SK-MEL-5 (cell line): Measurements from ENCODE around the gene MAP2K6. TPM values are rescaled to one million over a fixed set of nuclear protein-coding genes. Genes with fewer than 3 reads are reported as not detected.
A peak's percentile ranks its signal among the peaks of the same experiment; 100 is the strongest.

Experiments
- DNase-seq: peaks from one replicate; pipeline ENCODE4 v3.0.0-alpha.2; 2016; ENCODE audit warnings: low read depth, low spot score
- in situ Hi-C: cut with HindIII; loops from 2 replicates; pipeline ENCODE4 v1.10.0; 2016; ENCODE audit warnings: low sequenced_read_pairs, high pct_unique_total_duplicates, low pct_unique_long_range_greater_than_20kb
- total RNA-seq: library from RNA; depleted of rRNA; stranded (reverse); fragments of >200 nt; shearing (Covaris generic); gene quantifications from 2 replicates; pipeline ENCODE4 v1.2.3, GENCODE V29; 2014

Gene MAP2K6
- total RNA-seq, 1 experiment from 2014 or later, result 12.2 TPM

GRCh38 chr17:69503711-69504110 is 89.2 kb downstream of the MAP2K6 start:
- in situ Hi-C loops, result no loop called here

DNA sequence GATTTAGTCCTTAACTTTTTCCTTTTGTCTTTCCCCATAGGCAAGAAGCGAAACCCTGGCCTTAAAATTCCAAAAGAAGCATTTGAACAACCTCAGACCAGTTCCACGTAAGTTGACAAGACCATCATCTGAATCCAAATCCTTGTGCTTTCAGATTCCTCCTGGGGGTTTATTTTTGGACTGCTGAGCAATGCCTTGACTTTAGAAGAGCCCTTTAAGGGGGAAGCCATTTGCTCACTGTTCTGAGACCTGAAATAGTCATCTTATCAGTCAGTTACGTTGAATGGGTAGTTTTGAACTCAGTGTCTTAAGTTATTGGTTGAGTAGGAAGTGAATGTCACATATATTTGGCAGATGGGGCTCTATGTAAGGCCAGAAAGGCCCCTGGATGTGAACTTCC is 91.2 kb downstream of the MAP2K6 start:
- no peak for DNase-seq
- in situ Hi-C loops, result no loop called here

More at GRCh38 chr17:69503711-69504110, 89.2 kb downstream of the MAP2K6 start:
- DNase-seq, result no peak

GRCh38 chr17:69506489-69506888 is 92.0 kb downstream of the MAP2K6 start:
- in situ Hi-C loops, result no loop called here
- peak; percentile 63 for DNase-seq

DNA sequence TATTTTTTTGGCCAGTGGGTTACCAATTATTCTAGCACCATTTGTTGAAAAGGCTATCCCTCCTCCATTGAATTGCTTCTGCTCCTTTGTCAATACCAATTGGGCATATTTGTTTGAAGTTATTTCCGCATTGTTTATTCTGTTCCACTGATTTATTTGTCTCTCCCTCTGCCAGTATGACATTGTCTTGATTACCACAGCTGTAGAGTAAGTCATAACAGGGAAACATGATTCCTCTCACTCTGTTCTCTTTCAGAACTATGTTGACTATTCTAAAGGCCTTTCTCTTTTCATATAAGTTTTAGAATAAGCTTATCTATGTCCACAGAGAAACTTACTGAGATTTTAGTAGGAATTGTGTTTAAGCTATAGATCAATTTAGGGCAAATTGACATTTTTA is 94.3 kb downstream of the MAP2K6 start:
- no peak for DNase-seq
- in situ Hi-C loops, result no loop called here

GRCh38 chr17:69511250-69511649 is 96.8 kb downstream of the MAP2K6 start:
- DNase-seq, result no peak
- in situ Hi-C loops, result no loop called here

GRCh38 chr17:69512946-69513345 is 98.4 kb downstream of the MAP2K6 start:
- in situ Hi-C loops, result no loop called here
- no peak for DNase-seq

DNA sequence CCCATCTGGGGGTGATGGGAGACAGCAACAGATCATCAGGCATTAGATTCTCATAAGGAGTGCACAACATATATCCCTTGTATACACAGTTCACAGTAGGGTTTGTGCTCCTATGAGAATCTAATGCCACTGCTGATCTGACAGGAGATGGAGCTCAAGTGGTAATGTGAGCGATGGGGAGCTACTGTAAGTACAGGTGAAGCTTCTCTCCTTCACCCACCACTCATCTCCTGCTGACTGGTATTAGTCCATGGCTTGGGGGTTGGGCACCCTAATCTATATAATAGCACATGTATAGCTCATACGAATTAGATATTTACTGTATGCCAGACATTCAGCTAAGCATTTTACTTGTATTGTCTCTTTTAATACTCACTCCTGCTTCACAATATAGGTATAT is 101.7 kb downstream of the MAP2K6 start:
- no peak for DNase-seq
- in situ Hi-C loops, result no loop called here

GRCh38 chr17:69516911-69517310 is 102.4 kb downstream of the MAP2K6 start:
- in situ Hi-C loops, result no loop called here
- DNase-seq, result no peak

DNA sequence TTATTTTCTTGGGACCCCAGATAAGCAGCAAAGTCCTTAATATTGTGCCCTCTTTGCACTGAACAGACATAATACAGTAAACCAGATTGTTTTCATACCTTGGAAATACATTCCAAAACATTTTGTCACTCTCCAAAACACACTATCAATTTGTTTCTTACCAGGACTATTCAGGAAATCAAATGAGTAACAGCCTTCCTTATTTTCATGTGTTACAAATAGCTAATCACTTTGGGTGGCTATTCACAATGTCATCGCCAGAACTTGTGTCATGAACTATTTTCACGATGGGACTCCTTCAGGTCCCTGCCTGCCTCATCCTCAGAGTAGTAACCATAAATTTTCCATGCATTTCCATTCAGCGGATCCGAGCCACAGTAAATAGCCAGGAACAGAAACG is 104.5 kb downstream of the MAP2K6 start:
- DNase-seq, result no peak
- in situ Hi-C loops, result no loop called here

DNA sequence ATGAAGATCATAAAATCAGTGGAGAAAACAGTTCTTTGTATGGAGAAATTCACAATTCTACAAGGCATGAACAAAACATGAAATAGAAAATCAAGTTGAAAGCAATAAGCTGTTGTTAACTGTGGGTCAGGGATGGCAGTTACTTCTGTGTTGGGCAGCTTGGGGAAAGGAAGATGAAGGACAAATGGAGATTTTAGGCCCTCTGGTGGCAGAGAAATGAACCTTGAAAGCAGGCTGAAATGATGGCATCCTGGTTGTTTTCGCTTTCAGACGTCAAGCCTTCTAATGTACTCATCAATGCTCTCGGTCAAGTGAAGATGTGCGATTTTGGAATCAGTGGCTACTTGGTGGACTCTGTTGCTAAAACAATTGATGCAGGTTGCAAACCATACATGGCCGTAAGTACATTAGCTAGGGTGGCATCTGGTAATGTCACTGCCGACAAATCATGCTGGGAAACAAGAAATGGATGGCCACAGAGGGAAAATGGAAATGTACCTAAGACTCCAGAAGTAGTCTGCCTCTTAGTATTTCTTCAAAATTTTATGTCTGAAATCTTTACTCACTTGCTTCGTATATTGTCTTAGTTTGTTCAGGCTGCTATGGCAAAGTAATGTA is 108.9 kb downstream of the MAP2K6 start:
- in situ Hi-C loops, result no loop called here

DNA sequence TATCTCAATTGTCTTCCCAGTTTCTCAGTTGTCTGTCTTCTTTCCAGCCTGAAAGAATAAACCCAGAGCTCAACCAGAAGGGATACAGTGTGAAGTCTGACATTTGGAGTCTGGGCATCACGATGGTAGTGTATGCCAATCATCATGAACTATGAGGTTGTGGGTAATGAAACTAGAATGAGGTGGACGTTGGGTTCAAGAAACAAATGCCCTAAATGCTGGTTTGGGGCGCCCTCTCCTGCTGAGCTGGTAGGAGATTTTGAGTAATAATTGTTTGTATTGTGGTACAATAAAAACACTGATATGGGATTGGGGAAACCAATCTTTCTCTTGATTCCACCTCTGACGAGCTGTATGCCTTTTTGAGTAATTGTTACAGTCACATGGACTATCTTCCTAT is 110.4 kb downstream of the MAP2K6 start:
- peak; percentile 45 for DNase-seq
- in situ Hi-C loops, result no loop called here

More for the DNA sequence above, 108.9 kb downstream of the MAP2K6 start:
- DNase-seq, result peak; percentile 90

DNA sequence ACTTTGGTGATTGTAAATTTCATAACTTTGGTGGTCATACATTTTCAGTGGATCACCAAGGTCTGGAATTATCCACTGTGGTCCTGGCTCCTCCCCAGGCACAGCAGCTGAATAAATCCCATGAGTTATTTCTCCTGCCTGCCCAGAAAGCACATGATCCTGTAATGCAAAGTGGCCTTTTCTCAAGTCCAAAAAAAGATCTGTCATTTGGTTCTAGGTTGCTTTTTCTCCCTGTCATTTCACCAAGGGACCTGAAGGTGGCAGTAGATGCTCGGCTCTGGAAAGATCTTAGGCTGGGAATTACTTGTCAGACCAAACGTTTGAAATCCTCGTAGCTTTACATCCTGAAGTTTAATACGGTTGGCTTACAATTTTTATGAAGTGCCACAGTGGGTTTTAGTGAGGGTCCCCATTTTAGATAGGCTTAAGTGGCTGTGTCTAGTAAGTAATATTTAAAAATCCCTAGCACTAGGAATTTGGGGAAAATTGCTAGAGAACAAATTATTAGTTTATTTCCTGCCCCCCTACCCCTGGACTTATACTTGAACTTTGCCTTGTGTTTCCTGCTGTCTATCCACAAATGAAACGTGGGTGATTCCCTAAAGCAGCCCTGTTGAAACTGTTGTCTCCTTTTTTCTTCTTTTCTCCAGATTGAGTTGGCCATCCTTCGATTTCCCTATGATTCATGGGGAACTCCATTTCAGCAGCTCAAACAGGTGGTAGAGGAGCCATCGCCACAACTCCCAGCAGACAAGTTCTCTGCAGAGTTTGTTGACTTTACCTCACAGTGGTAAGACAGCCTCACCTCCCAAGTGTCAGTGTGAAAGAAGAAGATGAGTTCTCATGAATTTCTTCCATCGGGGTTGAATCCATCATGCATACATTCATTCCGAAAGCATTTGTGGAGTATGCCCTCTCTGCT is 111.7 kb downstream of the MAP2K6 start:
- in situ Hi-C loops, result no loop called here
- peak; percentile 96 for DNase-seq

GRCh38 chr17:69528035-69528434 is 113.5 kb downstream of the MAP2K6 start:
- peak; percentile 85 for DNase-seq
- in situ Hi-C loops, result no loop called here

DNA sequence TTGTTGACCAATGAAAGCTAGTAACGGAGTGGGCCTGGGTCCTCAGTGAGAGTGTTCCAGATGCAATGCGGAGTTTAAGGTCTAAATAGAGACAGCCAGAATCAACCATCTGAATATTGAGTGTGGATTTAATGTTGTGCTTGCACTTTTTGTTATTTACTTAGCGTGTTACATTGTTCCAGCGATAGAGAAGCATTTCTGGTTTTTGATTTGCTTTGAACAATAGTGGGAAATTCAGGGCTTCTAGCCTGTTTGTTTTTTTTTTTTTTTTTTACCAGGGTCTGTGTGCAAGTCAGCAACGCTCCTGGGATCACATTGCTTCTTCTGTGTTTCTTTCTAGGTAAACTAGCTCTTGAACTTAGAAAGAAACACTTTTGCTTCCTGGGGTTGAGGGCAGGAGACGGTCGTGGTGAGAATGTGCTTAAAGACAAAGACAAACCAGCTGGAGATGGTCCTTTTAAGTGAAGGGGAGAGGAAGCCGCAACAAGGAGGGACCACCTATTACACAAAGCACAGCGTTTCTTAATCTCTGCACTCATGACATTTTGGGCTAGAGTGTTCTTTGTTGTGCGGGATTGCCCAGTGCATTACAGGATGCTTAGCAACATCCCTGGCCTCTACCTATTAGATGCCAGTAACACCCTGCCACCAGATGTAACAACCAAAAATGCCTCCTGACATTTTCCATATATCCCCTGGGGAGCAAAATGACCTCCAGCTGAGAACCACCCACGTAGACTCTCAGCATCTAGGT is 119.2 kb downstream of the MAP2K6 start:
- in situ Hi-C loops, result no loop called here
- no peak for DNase-seq

GRCh38 chr17:69534235-69534621 is 119.7 kb downstream of the MAP2K6 start:
- DNase-seq, result no peak
- in situ Hi-C loops, result no loop called here

DNA sequence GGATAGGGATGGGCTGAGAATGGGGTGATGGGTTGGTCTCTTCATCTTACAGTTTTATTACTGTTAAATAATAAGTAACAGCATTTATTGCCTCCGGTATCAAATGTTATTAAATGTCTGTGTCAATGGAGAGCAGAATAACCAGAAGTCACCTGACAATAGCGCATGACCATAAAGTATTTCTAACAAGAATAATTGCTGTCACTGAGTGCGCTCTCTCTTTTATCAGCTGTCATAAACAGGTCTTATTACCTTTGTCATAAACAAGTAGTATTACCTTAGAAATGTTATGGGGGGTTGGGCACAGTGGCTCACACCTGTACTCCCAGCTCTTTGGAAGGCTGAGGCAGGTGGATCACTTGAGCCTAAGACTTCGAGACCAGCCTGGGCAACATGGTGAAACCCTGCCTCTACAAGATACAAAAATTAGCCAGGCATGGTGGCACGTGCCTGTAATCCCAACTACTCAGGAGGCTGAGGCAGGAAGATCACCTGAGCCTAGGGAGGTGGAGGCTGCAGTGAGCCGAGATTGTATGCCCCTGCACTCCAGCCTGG is 120.6 kb downstream of the MAP2K6 start:
- in situ Hi-C loops, result no loop called here
- DNase-seq, result no peak

DNA sequence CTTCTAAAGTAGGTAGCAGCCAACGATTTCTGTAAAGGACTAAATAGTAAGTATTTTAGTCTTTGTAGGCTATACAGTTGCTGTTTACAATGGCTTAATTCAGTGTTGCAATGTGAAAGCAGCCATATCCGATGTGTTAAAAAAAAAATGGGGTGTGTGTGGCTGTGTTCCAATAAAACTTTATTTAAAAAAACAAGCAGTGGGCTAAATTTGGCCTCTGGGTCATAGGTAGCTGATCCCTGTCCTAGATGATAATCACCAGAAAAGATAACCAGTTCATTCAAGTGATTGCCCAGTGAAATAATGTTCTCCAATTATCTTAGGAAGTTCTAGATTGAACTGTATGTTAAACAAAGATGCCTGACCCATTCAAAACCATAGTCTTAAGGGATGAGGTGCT is 124.3 kb downstream of the MAP2K6 start:
- in situ Hi-C loops, result no loop called here
- no peak for DNase-seq

DNA sequence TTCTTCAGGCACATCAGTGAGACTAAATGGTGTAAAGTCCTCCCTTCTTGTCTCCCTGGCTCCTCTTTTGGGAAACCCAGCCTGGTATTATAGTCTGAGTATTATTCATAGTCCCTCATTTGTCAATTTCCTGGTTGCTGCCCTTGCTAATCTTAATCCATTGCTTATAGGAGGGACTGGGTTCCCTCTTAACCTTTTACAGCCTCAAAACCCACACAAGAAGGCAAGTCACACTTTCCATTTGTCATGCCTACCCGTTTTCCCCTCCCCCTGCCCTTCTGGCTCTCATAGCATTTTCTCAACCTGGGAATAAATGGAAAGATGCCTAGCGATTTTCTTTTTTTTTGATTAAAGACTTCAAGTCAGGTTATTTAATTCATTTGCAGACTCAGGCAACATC is 124.8 kb downstream of the MAP2K6 start:
- DNase-seq, result no peak
- in situ Hi-C loops, result no loop called here
